Activated T-helper 9 cell treated with anti-CD3 and anti-CD28 coated beads, Interleukin-2, amount 50 U/mL, for 16 hours (primary cell): ENCODE measurements around the gene C12orf57.

Experiments
- DNase-seq: peaks from one replicate; pipeline ENCODE4 v3.0.0-alpha.2; 2020; ENCODE audit warnings: low read depth

C12orf57 gene

GRCh38 chr12:6937481-6938352, 6.1 kb upstream of the C12orf57 start:
- peak; percentile 90 for DNase-seq

GRCh38 chr12:6938353-6939190, 5.2 kb upstream of the C12orf57 start:
- no peak for DNase-seq

GRCh38 chr12:6939191-6939540, 4.7 kb upstream of the C12orf57 start:
- DNase-seq = no peak

- no peak for DNase-seq
Observed at GRCh38 chr12:6941267-6941666, 2.6 kb upstream of the C12orf57 start.

- no peak for DNase-seq
Observed at GRCh38 chr12:6941782-6942181, 2.0 kb upstream of the C12orf57 start.

- DNase-seq = no peak
Observed at GRCh38 chr12:6942331-6942665, 1.5 kb upstream of the C12orf57 start.

- DNase-seq = no peak
Observed at GRCh38 chr12:6943389-6943721, 467 bp upstream of the C12orf57 start.

GRCh38 chr12:6944381-6945186, 762 bp downstream of the C12orf57 start:
- peak; percentile 77 for DNase-seq

- no peak for DNase-seq
Observed at GRCh38 chr12:6945613-6946012, 1.8 kb downstream of the C12orf57 start.

- DNase-seq = no peak
Observed at GRCh38 chr12:6946033-6946919, 2.5 kb downstream of the C12orf57 start.

- no peak for DNase-seq
Observed at GRCh38 chr12:6946920-6947374, 3.1 kb downstream of the C12orf57 start.

GRCh38 chr12:6947615-6948014, 3.8 kb downstream of the C12orf57 start:
- no peak for DNase-seq

GRCh38 chr12:6948873-6949594, 5.2 kb downstream of the C12orf57 start:
- DNase-seq = no peak

- no peak for DNase-seq
Observed at GRCh38 chr12:6950401-6950801, 6.6 kb downstream of the C12orf57 start.

- no peak for DNase-seq
Observed at GRCh38 chr12:6950811-6951540, 7.2 kb downstream of the C12orf57 start, which contains the start of gene PTPN6. TSS of gene PTPN6 (plus strand) at chr12:6951356. CDS start at chr12:6951513, 157 bp downstream.

GRCh38 chr12:6951551-6952120, 7.8 kb downstream of the C12orf57 start:
- no peak for DNase-seq

- DNase-seq = no peak
Observed at GRCh38 chr12:6952121-6952862, 8.5 kb downstream of the C12orf57 start.

GRCh38 chr12:6952863-6953441, 9.1 kb downstream of the C12orf57 start:
- no peak for DNase-seq
